Neuron (in vitro differentiated cells): ENCODE results near the gene CNTN4.

ENCODE experiments used
- H2AFZ ChIP-seq: one replicate; pipeline ENCODE4 v1.6.1; 2013; ENCODE audit warnings: low read depth, mild to moderate bottlenecking, inconsistent platforms, low read length, moderate library complexity
- H3K27me3 ChIP-seq: one replicate; pipeline ENCODE4 v1.6.1; 2013; ENCODE audit warnings: low read length; ENCODE audit not compliant: insufficient read depth
- H3K36me3 ChIP-seq: one replicate; pipeline ENCODE4 v1.6.1; 2013; ENCODE audit warnings: low read length; ENCODE audit not compliant: insufficient read depth
- H3K4me1 ChIP-seq: one replicate; pipeline ENCODE4 v1.6.1; 2013; ENCODE audit warnings: low read length; ENCODE audit not compliant: insufficient read depth
- H3K4me3 ChIP-seq: 2 replicates; pipeline ENCODE4 v1.5.1; 2013; ENCODE audit warnings: mild to moderate bottlenecking, low read length, moderate library complexity
- H3K9me3 ChIP-seq: one replicate; pipeline ENCODE4 v1.6.1; 2013; ENCODE audit warnings: low read length

The CNTN4 gene

GRCh38 chr3:2334921-2335320, 236.3 kb downstream of the CNTN4 start:
- Histone ChIP-seq H3K36me3 (no peaks in the 10 kb centered on the region), H3K4me3 (no peak overlapping the region), H3K27me3 (no peaks in the 10 kb centered on the region), H2AFZ (no peak overlapping the region), H3K4me1 (no peaks in the 10 kb centered on the region), H3K9me3 (no peaks in the 10 kb centered on the region)

- Histone ChIP-seq H3K4me1 (no peaks in the 10 kb centered on the region), H3K27me3 (no peaks in the 10 kb centered on the region), H3K4me3 (no peak overlapping the region), H3K9me3 (no peaks in the 10 kb centered on the region), H3K36me3 (no peaks in the 10 kb centered on the region), H2AFZ (no peak overlapping the region)
Measured at GRCh38 chr3:2343031-2343682, 244.5 kb downstream of the CNTN4 start.

- Histone ChIP-seq H3K27me3 (no peaks in the 10 kb centered on the region), H3K4me3 (no peak overlapping the region), H3K36me3 (no peaks in the 10 kb centered on the region), H3K4me1 (no peaks in the 10 kb centered on the region), H2AFZ (no peak overlapping the region), H3K9me3 (no peaks in the 10 kb centered on the region)
Measured at GRCh38 chr3:2352134-2352762, 253.6 kb downstream of the CNTN4 start.

GRCh38 chr3:2354702-2355101, 256.0 kb downstream of the CNTN4 start:
- H3K36me3 ChIP-seq: no peaks in the 10 kb centered on the region
- H3K4me3 ChIP-seq: no peak overlapping the region

GRCh38 chr3:2356298-2356950, 257.8 kb downstream of the CNTN4 start:
- H3K36me3 ChIP-seq: no peaks in the 10 kb centered on the region
- H3K27me3 ChIP-seq: no peaks in the 10 kb centered on the region
- H2AFZ ChIP-seq: no peak overlapping the region
- H3K4me1 ChIP-seq: no peaks in the 10 kb centered on the region
- H3K9me3 ChIP-seq: no peaks in the 10 kb centered on the region
- H3K4me3 ChIP-seq: no peak overlapping the region

More at GRCh38 chr3:2354702-2355101, 256.0 kb downstream of the CNTN4 start:
- H3K27me3 ChIP-seq: no peaks in the 10 kb centered on the region
- no peaks in the 10 kb centered on the region for H3K4me1 ChIP-seq
- no peak overlapping the region for H2AFZ ChIP-seq
- no peaks in the 10 kb centered on the region for H3K9me3 ChIP-seq

- no peak overlapping the region for H3K4me3 ChIP-seq
Measured at GRCh38 chr3:2360815-2361214, 262.1 kb downstream of the CNTN4 start.

GRCh38 chr3:2362122-2362521, 263.5 kb downstream of the CNTN4 start:
- H3K36me3 ChIP-seq: no peaks in the 10 kb centered on the region
- H3K4me1 ChIP-seq: no peaks in the 10 kb centered on the region
- no peaks in the 10 kb centered on the region for H3K9me3 ChIP-seq
- no peaks in the 10 kb centered on the region for H3K27me3 ChIP-seq
- H3K4me3 ChIP-seq: no peak overlapping the region
- no peak overlapping the region for H2AFZ ChIP-seq

More at GRCh38 chr3:2360815-2361214, 262.1 kb downstream of the CNTN4 start:
- H3K36me3 ChIP-seq: no peaks in the 10 kb centered on the region
- H3K4me1 ChIP-seq: no peaks in the 10 kb centered on the region
- H3K9me3 ChIP-seq: no peaks in the 10 kb centered on the region
- no peak overlapping the region for H2AFZ ChIP-seq
- H3K27me3 ChIP-seq: no peaks in the 10 kb centered on the region

GRCh38 chr3:2363854-2364253, 265.2 kb downstream of the CNTN4 start:
- Histone ChIP-seq H3K4me3 (no peak overlapping the region), H3K36me3 (no peaks in the 10 kb centered on the region), H3K4me1 (no peaks in the 10 kb centered on the region), H3K27me3 (no peaks in the 10 kb centered on the region), H3K9me3 (no peaks in the 10 kb centered on the region), H2AFZ (no peak overlapping the region)

GRCh38 chr3:2370317-2370716, 271.7 kb downstream of the CNTN4 start:
- no peaks in the 10 kb centered on the region for H3K36me3 ChIP-seq
- no peaks in the 10 kb centered on the region for H3K4me1 ChIP-seq
- no peaks in the 10 kb centered on the region for H3K27me3 ChIP-seq
- H3K9me3 ChIP-seq: no peaks in the 10 kb centered on the region
- no peak overlapping the region for H2AFZ ChIP-seq
- no peak overlapping the region for H3K4me3 ChIP-seq

- H3K27me3 ChIP-seq: no peaks in the 10 kb centered on the region
- no peak overlapping the region for H2AFZ ChIP-seq
- H3K9me3 ChIP-seq: no peaks in the 10 kb centered on the region
- no peaks in the 10 kb centered on the region for H3K36me3 ChIP-seq
- H3K4me1 ChIP-seq: no peaks in the 10 kb centered on the region
- H3K4me3 ChIP-seq: no peak overlapping the region
Measured at GRCh38 chr3:2372306-2372705, 273.6 kb downstream of the CNTN4 start.

- H3K9me3 ChIP-seq: no peaks in the 10 kb centered on the region
- no peaks in the 10 kb centered on the region for H3K4me1 ChIP-seq
- no peak overlapping the region for H2AFZ ChIP-seq
- H3K27me3 ChIP-seq: no peaks in the 10 kb centered on the region
- H3K36me3 ChIP-seq: no peaks in the 10 kb centered on the region
- no peak overlapping the region for H3K4me3 ChIP-seq
Measured at GRCh38 chr3:2375376-2375775, 276.7 kb downstream of the CNTN4 start.

GRCh38 chr3:2377281-2377680, 278.6 kb downstream of the CNTN4 start:
- Histone ChIP-seq H3K27me3 (no peaks in the 10 kb centered on the region), H3K9me3 (no peaks in the 10 kb centered on the region), H3K36me3 (no peaks in the 10 kb centered on the region), H3K4me1 (no peaks in the 10 kb centered on the region), H2AFZ (no peak overlapping the region), H3K4me3 (no peak overlapping the region)

GRCh38 chr3:2390926-2391532, 292.4 kb downstream of the CNTN4 start:
- H2AFZ ChIP-seq: no peak overlapping the region
- no peaks in the 10 kb centered on the region for H3K9me3 ChIP-seq
- H3K27me3 ChIP-seq: no peaks in the 10 kb centered on the region
- no peak overlapping the region for H3K4me3 ChIP-seq
- H3K36me3 ChIP-seq: no peaks in the 10 kb centered on the region
- H3K4me1 ChIP-seq: no peaks in the 10 kb centered on the region
